GM12864 (cell line): Measurements from ENCODE around the gene PDE8B.

Experiments used
- DNase-seq: peaks from one replicate; pipeline ENCODE4 v3.0.0-alpha.2; 2011; ENCODE audit warnings: low read depth
- H3K4me3 ChIP-seq: 2 replicates; pipeline ENCODE4 v1.5.1; 2011; ENCODE audit warnings: mild to moderate bottlenecking, low read depth, low read length, control low read depth
- TF ChIP-seq, protein P1 (sequence below): IDR thresholded peaks from 2 replicates; pipeline ENCODE4 v1.5.1; 2011; ENCODE audit warnings: low read depth, mild to moderate bottlenecking, moderate library complexity, low read length, control low read depth, inconsistent platforms; ENCODE audit errors: missing control alignments

Gene PDE8B

GRCh38 chr5:77218263-77218662 is 7.8 kb downstream of the PDE8B start:
- no peak for DNase-seq
- TF ChIP-seq, protein P1, sequence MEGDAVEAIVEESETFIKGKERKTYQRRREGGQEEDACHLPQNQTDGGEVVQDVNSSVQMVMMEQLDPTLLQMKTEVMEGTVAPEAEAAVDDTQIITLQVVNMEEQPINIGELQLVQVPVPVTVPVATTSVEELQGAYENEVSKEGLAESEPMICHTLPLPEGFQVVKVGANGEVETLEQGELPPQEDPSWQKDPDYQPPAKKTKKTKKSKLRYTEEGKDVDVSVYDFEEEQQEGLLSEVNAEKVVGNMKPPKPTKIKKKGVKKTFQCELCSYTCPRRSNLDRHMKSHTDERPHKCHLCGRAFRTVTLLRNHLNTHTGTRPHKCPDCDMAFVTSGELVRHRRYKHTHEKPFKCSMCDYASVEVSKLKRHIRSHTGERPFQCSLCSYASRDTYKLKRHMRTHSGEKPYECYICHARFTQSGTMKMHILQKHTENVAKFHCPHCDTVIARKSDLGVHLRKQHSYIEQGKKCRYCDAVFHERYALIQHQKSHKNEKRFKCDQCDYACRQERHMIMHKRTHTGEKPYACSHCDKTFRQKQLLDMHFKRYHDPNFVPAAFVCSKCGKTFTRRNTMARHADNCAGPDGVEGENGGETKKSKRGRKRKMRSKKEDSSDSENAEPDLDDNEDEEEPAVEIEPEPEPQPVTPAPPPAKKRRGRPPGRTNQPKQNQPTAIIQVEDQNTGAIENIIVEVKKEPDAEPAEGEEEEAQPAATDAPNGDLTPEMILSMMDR: peak; percentile 46
- H3K4me3 ChIP-seq: no peak overlapping the region

DNA sequence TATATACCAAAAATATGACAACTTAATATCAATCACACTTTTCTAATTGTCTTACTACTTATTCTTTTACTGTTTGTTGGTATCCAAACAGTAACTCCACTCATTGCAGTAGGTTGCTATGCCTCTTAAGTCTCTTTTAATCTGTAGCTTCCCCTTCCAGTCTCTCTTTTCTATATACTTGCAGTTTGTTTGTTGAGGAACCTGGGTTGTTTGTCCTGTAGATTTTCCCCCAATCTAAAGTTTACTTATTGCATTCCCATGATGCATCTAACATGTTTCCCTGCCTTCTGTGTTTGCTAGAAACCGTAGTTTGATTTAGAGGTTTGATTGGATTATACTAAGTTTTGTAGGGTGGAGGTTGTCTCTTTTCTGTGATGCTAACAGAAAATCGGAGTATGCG is 10.6 kb downstream of the PDE8B start:
- TF ChIP-seq, protein P1: no peak
- no peak overlapping the region for H3K4me3 ChIP-seq
- no peak for DNase-seq

- TF ChIP-seq, protein P1: no peak
- H3K4me3 ChIP-seq: no peak overlapping the region
- no peak for DNase-seq
Observed at GRCh38 chr5:77222722-77223121, 12.2 kb downstream of the PDE8B start.

DNA sequence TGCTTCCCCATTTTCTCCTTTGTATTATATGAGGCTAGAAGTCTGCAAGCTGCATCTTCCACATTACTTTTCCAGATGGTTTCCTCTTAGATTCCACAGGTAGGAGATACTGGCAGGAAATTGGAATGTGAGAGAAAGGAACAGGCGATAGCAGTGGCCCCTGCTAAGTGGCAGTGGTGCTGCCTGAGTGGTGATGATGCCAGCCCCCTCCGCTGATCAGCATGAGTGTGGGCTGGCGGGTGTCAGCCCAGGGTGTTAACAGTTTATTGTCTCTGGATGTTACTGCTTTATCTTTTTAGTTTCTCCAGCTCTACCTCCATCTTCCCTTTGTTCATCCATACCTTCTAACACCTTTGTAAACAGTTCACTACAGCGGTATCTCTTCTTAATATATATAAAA is 13.2 kb downstream of the PDE8B start:
- no peak overlapping the region for H3K4me3 ChIP-seq
- TF ChIP-seq, protein P1: no peak

GRCh38 chr5:77224672-77225355 is 14.3 kb downstream of the PDE8B start:
- no peak overlapping the region for H3K4me3 ChIP-seq
- DNase-seq: no peak
- TF ChIP-seq, protein P1: no peak

More for the DNA sequence above, 13.2 kb downstream of the PDE8B start:
- DNase-seq: no peak

- H3K4me3 ChIP-seq: no peak overlapping the region
- no peak for DNase-seq
- TF ChIP-seq, protein P1: no peak
Observed at GRCh38 chr5:77225531-77225930, 15.1 kb downstream of the PDE8B start.

DNA sequence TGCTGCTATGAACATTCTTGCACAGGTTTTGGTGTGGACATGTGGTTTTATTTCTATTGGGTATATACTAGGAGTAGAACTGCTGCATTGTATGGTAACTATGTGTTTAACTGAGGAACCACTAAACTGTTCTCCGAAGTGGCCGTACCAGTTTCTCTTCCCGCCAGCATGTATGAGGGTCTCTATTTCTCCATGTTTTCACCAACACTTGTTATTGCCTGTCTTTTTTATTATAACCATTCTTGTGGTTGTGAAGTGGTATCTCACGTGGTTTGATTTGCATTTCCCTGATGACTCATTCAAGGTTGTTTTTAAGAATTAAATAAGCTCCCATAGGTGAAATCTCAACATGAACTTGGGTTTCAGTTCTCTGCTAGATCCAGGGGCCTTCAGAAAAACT is 19.4 kb downstream of the PDE8B start:
- H3K4me3 ChIP-seq: no peak overlapping the region
- DNase-seq: no peak
- TF ChIP-seq, protein P1: no peak
